IPS DF 4.7 (cell line): ENCODE measurements around the gene GCAT.

Experiments used
- DNase-seq: peaks from one replicate; pipeline ENCODE4 v3.0.0-alpha.2; 2013; ENCODE audit warnings: low spot score; ENCODE audit errors: extremely low read depth

The GCAT gene

GRCh38 chr22:37807410-37808293, at the start of gene GCAT:
Gene GCAT (plus strand): TSS chr22:37807934. CDS start chr22:37807968, 34 bp downstream.
- no peak for DNase-seq

- DNase-seq, result no peak
These were observed 49.0 kb upstream of the GCAT start for GRCh38 chr22:37758694-37759093.

GRCh38 chr22:37759281-37759680, 48.5 kb upstream of the GCAT start:
- DNase-seq, result no peak

- no peak for DNase-seq
These were observed 47.6 kb upstream of the GCAT start for GRCh38 chr22:37760152-37760551.

- no peak for DNase-seq
These were observed 45.3 kb upstream of the GCAT start for GRCh38 chr22:37762389-37762836.

GRCh38 chr22:37763012-37763411, 44.7 kb upstream of the GCAT start:
- DNase-seq, result no peak

GRCh38 chr22:37763652-37764051, 44.1 kb upstream of the GCAT start:
- no peak for DNase-seq

GRCh38 chr22:37764622-37765021, 43.1 kb upstream of the GCAT start:
- DNase-seq, result no peak

- no peak for DNase-seq
These were observed 42.2 kb upstream of the GCAT start for GRCh38 chr22:37765498-37765897.

GRCh38 chr22:37765953-37766576, 41.7 kb upstream of the GCAT start:
- no peak for DNase-seq

- no peak for DNase-seq
These were observed 39.5 kb upstream of the GCAT start for GRCh38 chr22:37768273-37768672.

- DNase-seq, result no peak
These were observed 38.7 kb upstream of the GCAT start for GRCh38 chr22:37769056-37769455.

- no peak for DNase-seq
These were observed 36.7 kb upstream of the GCAT start for GRCh38 chr22:37771081-37771480.

- DNase-seq, result no peak
These were observed 35.9 kb upstream of the GCAT start for GRCh38 chr22:37771702-37772427.

GRCh38 chr22:37774728-37775127, 33.0 kb upstream of the GCAT start:
- DNase-seq, result no peak

GRCh38 chr22:37775785-37776638, 31.7 kb upstream of the GCAT start:
- no peak for DNase-seq

- DNase-seq, result no peak
These were observed 31.1 kb upstream of the GCAT start for GRCh38 chr22:37776639-37777005.

- no peak for DNase-seq
These were observed 30.5 kb upstream of the GCAT start for GRCh38 chr22:37777122-37777687.

- no peak for DNase-seq
These were observed 29.2 kb upstream of the GCAT start for GRCh38 chr22:37778370-37779009.

- no peak for DNase-seq
These were observed 26.2 kb upstream of the GCAT start for GRCh38 chr22:37781434-37782059.
